PC-3 (cell line): Measurements from ENCODE around the gene TSTD1. TPM values are rescaled to one million over a fixed set of nuclear protein-coding genes. Genes with fewer than 3 reads are reported as not detected.
"Not testable (repeated sequence)": the region's sequence is repeated elsewhere in the genome, so short reads cannot be mapped to it uniquely, and the experiment has no call there.

Experiments
- ATAC-seq: fragments of 200-7000 bp; cut with Tn5 transposase; 2 replicates; pipeline ENCODE4 v1.9.1; 2020; ENCODE audit warnings: mild to moderate bottlenecking, moderate library complexity
- BruUV-seq: library from RNA; stranded (reverse); fragments of 400-500 nt; replicated peaks from 2 replicates; lab custom pipeline; 2021; lab: Mats Ljungman, UMichigan
- CTCF ChIA-PET: fragments of 300-600 bp; sonication (Branson Sonifier 250); formaldehyde crosslinking; loops from one replicate; lab custom pipeline; 2022; ENCODE audit warnings: antibody characterized with exemption; lab: Charles Lee
- POLR2A ChIA-PET: fragments of 300-600 bp; sonication (Branson Sonifier 250); formaldehyde crosslinking; loops from one replicate; lab custom pipeline; 2022; ENCODE audit warnings: antibody characterized with exemption; ENCODE audit not compliant: unreplicated experiment; lab: Charles Lee
- DNase-seq: peaks from one replicate; pipeline ENCODE4 v3.0.0-alpha.2; 2015
- H2AFZ ChIP-seq: fragments of 300-600 bp; sonication (generic); 2 replicates; pipeline ENCODE4 v1.6.0; 2016; ENCODE audit warnings: antibody characterized with exemption, low read length
- H3F3A ChIP-seq: fragments of 300-600 bp; sonication (generic); one replicate; pipeline ENCODE4 v1.6.0; 2017; ENCODE audit warnings: antibody characterized with exemption, low read length, control low read depth, mild to moderate bottlenecking; ENCODE audit not compliant: unreplicated experiment
- H3K27ac ChIP-seq: fragments of 300-600 bp; sonication (generic); 2 replicates; pipeline ENCODE4 v1.5.1; 2016; ENCODE audit warnings: mild to moderate bottlenecking, low read length
- H3K27me3 ChIP-seq: fragments of 300-600 bp; sonication (generic); 2 replicates; pipeline ENCODE4 v1.6.1; 2016; ENCODE audit warnings: low read length, mixed read lengths
- H3K36me3 ChIP-seq: fragments of 300-600 bp; sonication (generic); 2 replicates; pipeline ENCODE4 v1.6.1; 2016; ENCODE audit warnings: low read depth, mixed run types, low read length, mixed read lengths
- H3K4me1 ChIP-seq: fragments of 300-600 bp; sonication (generic); 2 replicates; pipeline ENCODE4 v1.5.1; 2016; ENCODE audit warnings: low read length; ENCODE audit not compliant: insufficient read depth
- H3K4me2 ChIP-seq: fragments of 300-600 bp; sonication (generic); 2 replicates; pipeline ENCODE4 v1.6.0; 2016; ENCODE audit warnings: low read length
- H3K4me3 ChIP-seq: fragments of 300-600 bp; sonication (generic); 2 replicates; pipeline ENCODE4 v1.5.1; 2016; ENCODE audit warnings: mild to moderate bottlenecking, low read length, mixed read lengths
- H3K79me2 ChIP-seq: fragments of 300-600 bp; sonication (generic); 2 replicates; pipeline ENCODE4 v1.6.1; 2017; ENCODE audit warnings: low read length, mixed read lengths
- H3K9ac ChIP-seq: fragments of 300-600 bp; sonication (generic); 2 replicates; pipeline ENCODE4 v1.6.0; 2016; ENCODE audit warnings: mild to moderate bottlenecking, low read length
- H3K9me2 ChIP-seq: fragments of 300-600 bp; sonication (generic); replicated peaks from 2 replicates; pipeline ENCODE4 v1.6.1; 2016; ENCODE audit warnings: mixed run types, low read length, mixed read lengths
- H3K9me3 ChIP-seq: fragments of 300-600 bp; sonication (generic); 2 replicates; pipeline ENCODE4 v1.6.1; 2016; ENCODE audit warnings: low read length, mixed read lengths
- H4K20me1 ChIP-seq: fragments of 300-600 bp; sonication (generic); 2 replicates; pipeline ENCODE4 v1.6.1; 2016; ENCODE audit warnings: low read length, mixed read lengths
- CTCF ChIP-seq: fragments of 300-600 bp; sonication (generic); conservative IDR thresholded peaks from 2 replicates; pipeline ENCODE4 v1.5.1; 2017; ENCODE audit warnings: antibody characterized with exemption, low read depth, mild to moderate bottlenecking, low read length
- EZH2 ChIP-seq: fragments of 300-600 bp; sonication (generic); IDR thresholded peaks from one replicate; pipeline ENCODE4 v1.6.1; 2017; ENCODE audit warnings: antibody characterized with exemption, mild to moderate bottlenecking, low read length; ENCODE audit not compliant: unreplicated experiment
- EZH2phosphoT487 ChIP-seq: fragments of 300-600 bp; sonication (generic); IDR thresholded peaks from 2 replicates; pipeline ENCODE4 v1.6.1; 2018; ENCODE audit warnings: mild to moderate bottlenecking, antibody characterized with exemption, low read length, borderline replicate concordance
- intact Hi-C: fragments of 100-400 bp; cut with micrococcal nuclease; formaldehyde crosslinking; loops from 2 replicates; pipeline ENCODE4 v1.9.0; 2023
- total RNA-seq: library from RNA; depleted of rRNA; stranded (reverse); fragments of >200 nt; gene quantifications from 2 replicates; pipeline ENCODE4 v1.2.3, GENCODE V29; 2014

The TSTD1 gene
- total RNA-seq, 1 experiment from 2014 or later: 16.5 TPM

- no peaks in the 10 kb centered on the region for H3F3A ChIP-seq
- H3K9me3 ChIP-seq: no peaks in the 10 kb centered on the region
- no peaks in the 10 kb centered on the region for H3K27me3 ChIP-seq
- POLR2A ChIA-PET: no interaction called here
- H3K79me2 ChIP-seq: no peaks in the 10 kb centered on the region
- ATAC-seq: peak; percentile 41
- intact Hi-C loops: no loop called here
- no peaks in the 10 kb centered on the region for H3K9me2 ChIP-seq
- H4K20me1 ChIP-seq: no peaks in the 10 kb centered on the region
- CTCF ChIA-PET: no interaction called here
- H3K27ac ChIP-seq: no peak overlapping the region
- no TSS peak for BruUV-seq
- no peaks in the 10 kb centered on the region for H3K36me3 ChIP-seq
- H2AFZ ChIP-seq: no peak overlapping the region
- H3K4me2 ChIP-seq: no peak overlapping the region
- no peak for DNase-seq
- TF ChIP-seq CTCF (no peak), EZH2 (no peak), EZH2phosphoT487 (no peak)
- no peak overlapping the region for H3K4me3 ChIP-seq
- H3K9ac ChIP-seq: no peak overlapping the region
- no peaks in the 10 kb centered on the region for H3K4me1 ChIP-seq
Observed at GRCh38 chr1:161068306-161069234, 29.8 kb upstream of the TSTD1 start.

- H3K27ac ChIP-seq: no peak overlapping the region
- POLR2A ChIA-PET: no interaction called here
- H3K9me2 ChIP-seq: no peaks in the 10 kb centered on the region
- no peak overlapping the region for H2AFZ ChIP-seq
- H3K9ac ChIP-seq: no peak overlapping the region
- TF ChIP-seq CTCF: no peak
- no peak for TF ChIP-seq EZH2phosphoT487
- no peak for TF ChIP-seq EZH2
- CTCF ChIA-PET: no interaction called here
- DNase-seq (no peak), ATAC-seq (no peak)
- no peaks in the 10 kb centered on the region for H3K27me3 ChIP-seq
- no peaks in the 10 kb centered on the region for H3K4me1 ChIP-seq
- H4K20me1 ChIP-seq: no peaks in the 10 kb centered on the region
- no TSS peak for BruUV-seq
- no peaks in the 10 kb centered on the region for H3K36me3 ChIP-seq
- H3K4me2 ChIP-seq: no peak overlapping the region
- intact Hi-C loops: no loop called here
- no peaks in the 10 kb centered on the region for H3F3A ChIP-seq
- H3K4me3 ChIP-seq: no peak overlapping the region
- H3K9me3 ChIP-seq: no peaks in the 10 kb centered on the region
- H3K79me2 ChIP-seq: no peaks in the 10 kb centered on the region
Observed at GRCh38 chr1:161066694-161067093, 27.9 kb upstream of the TSTD1 start.

GRCh38 chr1:161065681-161066080 lies 26.9 kb upstream of the TSTD1 start:
- H3K27ac ChIP-seq, H3K27me3 ChIP-seq, H3K4me3 ChIP-seq, intact Hi-C loops, H3K9me3 ChIP-seq, H3F3A ChIP-seq, POLR2A ChIA-PET, DNase-seq, H3K4me1 ChIP-seq, H3K4me2 ChIP-seq, H3K9me2 ChIP-seq, BruUV-seq, H4K20me1 ChIP-seq, H3K36me3 ChIP-seq, H3K79me2 ChIP-seq, CTCF ChIA-PET, H3K9ac ChIP-seq, H2AFZ ChIP-seq, ATAC-seq: not testable (repeated sequence)

GRCh38 chr1:161063936-161064335 lies 25.2 kb upstream of the TSTD1 start:
- H3K36me3 ChIP-seq, H3K4me2 ChIP-seq, H3F3A ChIP-seq, H3K9me3 ChIP-seq, CTCF ChIA-PET, DNase-seq, H3K4me3 ChIP-seq, H3K27ac ChIP-seq, POLR2A ChIA-PET, intact Hi-C loops, H3K27me3 ChIP-seq, H3K9ac ChIP-seq, BruUV-seq, H2AFZ ChIP-seq, H3K9me2 ChIP-seq, H3K79me2 ChIP-seq, ATAC-seq, H4K20me1 ChIP-seq, H3K4me1 ChIP-seq: not testable (repeated sequence)
